Osteocyte (in vitro differentiated cells): ENCODE measurements around the gene COMT. TPM values are rescaled to one million over a fixed set of nuclear protein-coding genes. Genes with fewer than 3 reads are reported as not detected.
A peak's percentile ranks its signal among the peaks of the same experiment; 100 is the strongest.

Experiments
- DNase-seq: peaks from one replicate; pipeline ENCODE4 v3.0.0; 2021; ENCODE audit warnings: mixed read lengths; ENCODE audit not compliant: unreplicated experiment; ENCODE audit errors: extremely low spot score
- H3K27ac Mint-ChIP-seq: one replicate; pipeline ENCODE4 v1.8.0; 2021; ENCODE audit warnings: mild to moderate bottlenecking, mixed read lengths; ENCODE audit not compliant: unreplicated experiment
- H3K27me3 Mint-ChIP-seq: one replicate; pipeline ENCODE4 v1.8.0; 2021; ENCODE audit warnings: mixed read lengths; ENCODE audit not compliant: unreplicated experiment
- H3K36me3 Mint-ChIP-seq: one replicate; pipeline ENCODE4 v1.8.0; 2021; ENCODE audit warnings: mixed read lengths; ENCODE audit not compliant: unreplicated experiment
- H3K4me1 Mint-ChIP-seq: one replicate; pipeline ENCODE4 v1.8.0; 2021; ENCODE audit warnings: mixed read lengths; ENCODE audit not compliant: unreplicated experiment
- H3K4me3 Mint-ChIP-seq: one replicate; pipeline ENCODE4 v1.8.0; 2021; ENCODE audit warnings: mild to moderate bottlenecking, moderate library complexity, mixed read lengths; ENCODE audit not compliant: unreplicated experiment
- H3K9me3 Mint-ChIP-seq: one replicate; pipeline ENCODE4 v1.8.0; 2021; ENCODE audit warnings: mixed read lengths; ENCODE audit not compliant: unreplicated experiment
- total RNA-seq: library from RNA; stranded (reverse); gene quantifications from 2 replicates; pipeline ENCODE4 v1.2.1, GENCODE V29; 2021
- TF ChIP-seq, protein P1 (sequence below): fragments of 200-600 bp; sonication (generic); IDR thresholded peaks from 2 replicates; pipeline ENCODE4 v1.5.0; 2021; ENCODE audit warnings: antibody characterized with exemption, mild to moderate bottlenecking, moderate library complexity

The COMT gene
- total RNA-seq, 1 donor from 2014 or later = 92.1 TPM

DNA sequence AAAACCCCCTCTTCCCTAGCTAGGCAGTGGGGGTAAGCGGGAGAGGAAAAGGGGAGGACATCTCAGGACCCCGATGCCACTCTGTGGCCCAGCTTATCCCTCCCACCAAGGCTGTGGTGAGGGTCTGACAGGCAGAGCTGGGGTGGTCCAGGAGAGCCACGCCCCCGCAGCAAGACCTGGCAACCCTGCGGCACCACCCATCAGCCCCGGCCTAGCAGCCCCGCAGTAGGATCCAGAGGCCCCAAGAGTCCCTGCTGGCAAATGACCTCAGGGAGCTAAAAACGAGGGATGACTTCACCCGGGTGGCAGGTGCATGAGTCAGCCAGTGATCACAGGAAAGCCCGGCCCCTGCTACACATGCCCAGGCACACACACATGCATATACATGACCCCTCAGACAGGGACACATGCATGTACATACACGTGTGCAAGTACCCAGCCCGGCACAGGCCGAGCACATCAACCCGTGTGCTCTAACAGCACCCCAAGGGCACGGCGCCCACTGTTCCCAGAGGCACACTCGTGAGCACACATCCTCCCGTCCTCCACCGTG lies 42.7 kb downstream of the COMT start:
- H3K36me3 Mint-ChIP-seq = peaks cover 4% of the 10 kb centered on the region
- H3K4me1 Mint-ChIP-seq = peaks cover 15% of the 10 kb centered on the region
- H3K27ac Mint-ChIP-seq = no peak overlapping the region
- TF ChIP-seq, protein P1, sequence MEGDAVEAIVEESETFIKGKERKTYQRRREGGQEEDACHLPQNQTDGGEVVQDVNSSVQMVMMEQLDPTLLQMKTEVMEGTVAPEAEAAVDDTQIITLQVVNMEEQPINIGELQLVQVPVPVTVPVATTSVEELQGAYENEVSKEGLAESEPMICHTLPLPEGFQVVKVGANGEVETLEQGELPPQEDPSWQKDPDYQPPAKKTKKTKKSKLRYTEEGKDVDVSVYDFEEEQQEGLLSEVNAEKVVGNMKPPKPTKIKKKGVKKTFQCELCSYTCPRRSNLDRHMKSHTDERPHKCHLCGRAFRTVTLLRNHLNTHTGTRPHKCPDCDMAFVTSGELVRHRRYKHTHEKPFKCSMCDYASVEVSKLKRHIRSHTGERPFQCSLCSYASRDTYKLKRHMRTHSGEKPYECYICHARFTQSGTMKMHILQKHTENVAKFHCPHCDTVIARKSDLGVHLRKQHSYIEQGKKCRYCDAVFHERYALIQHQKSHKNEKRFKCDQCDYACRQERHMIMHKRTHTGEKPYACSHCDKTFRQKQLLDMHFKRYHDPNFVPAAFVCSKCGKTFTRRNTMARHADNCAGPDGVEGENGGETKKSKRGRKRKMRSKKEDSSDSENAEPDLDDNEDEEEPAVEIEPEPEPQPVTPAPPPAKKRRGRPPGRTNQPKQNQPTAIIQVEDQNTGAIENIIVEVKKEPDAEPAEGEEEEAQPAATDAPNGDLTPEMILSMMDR = no peak
- no peaks in the 10 kb centered on the region for H3K9me3 Mint-ChIP-seq
- DNase-seq = no peak
- H3K4me3 Mint-ChIP-seq = peak overlapping the region; percentile 35
- H3K27me3 Mint-ChIP-seq = no peaks in the 10 kb centered on the region

DNA sequence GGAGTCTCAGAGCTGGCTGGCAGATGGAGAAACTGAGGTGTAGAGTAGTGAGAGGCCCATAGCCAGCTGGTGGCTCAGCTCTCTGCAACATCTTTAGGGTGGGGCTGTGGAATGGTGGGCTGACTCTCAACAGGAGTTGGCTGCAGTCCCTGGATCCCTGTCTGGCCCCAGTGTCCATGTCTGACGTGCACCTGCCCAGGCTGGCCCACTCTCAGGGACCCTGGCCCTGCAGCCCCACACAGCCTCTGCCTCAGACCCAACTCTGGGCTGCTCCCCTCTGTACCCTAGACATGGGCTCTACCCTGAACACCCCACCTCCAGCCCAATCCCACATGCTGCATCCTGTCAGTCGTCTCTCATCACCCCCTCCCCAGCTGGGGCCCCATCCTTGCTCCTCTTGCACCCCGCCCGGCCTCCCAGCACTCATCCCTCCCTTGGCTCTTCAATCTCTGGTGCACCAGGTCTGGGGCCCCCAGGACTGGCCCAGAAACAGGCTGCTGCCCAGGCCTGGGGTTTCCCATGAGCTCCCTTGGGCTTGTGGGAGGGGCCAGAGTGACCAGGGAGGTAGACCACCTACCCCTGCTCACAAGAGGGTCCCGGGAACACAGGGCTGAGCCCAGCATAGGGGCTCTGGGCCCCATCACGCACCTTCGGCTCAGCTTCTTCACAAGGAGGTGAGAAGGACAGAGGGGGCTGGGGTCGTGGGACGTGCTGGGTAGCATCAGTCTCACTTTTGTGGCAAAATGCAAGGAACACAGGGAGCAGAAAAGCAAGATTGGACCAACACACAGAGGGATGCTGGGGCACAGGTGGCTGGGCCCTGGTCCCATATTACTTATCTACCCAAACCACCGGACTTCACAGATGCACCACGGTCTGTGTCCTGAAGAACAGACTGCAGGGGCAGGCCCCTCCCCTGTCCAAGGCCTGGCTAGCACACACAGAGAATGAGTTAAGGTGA lies 43.6 kb downstream of the COMT start:
- Mint-ChIP-seq H3K36me3 (peaks cover 3% of the 10 kb centered on the region), H3K27me3 (no peaks in the 10 kb centered on the region), H3K4me3 (peak overlapping the region; percentile 58), H3K4me1 (peaks cover 21% of the 10 kb centered on the region), H3K9me3 (no peaks in the 10 kb centered on the region), H3K27ac (no peak overlapping the region)
- DNase-seq = no peak
- TF ChIP-seq, protein P1 = no peak

DNA sequence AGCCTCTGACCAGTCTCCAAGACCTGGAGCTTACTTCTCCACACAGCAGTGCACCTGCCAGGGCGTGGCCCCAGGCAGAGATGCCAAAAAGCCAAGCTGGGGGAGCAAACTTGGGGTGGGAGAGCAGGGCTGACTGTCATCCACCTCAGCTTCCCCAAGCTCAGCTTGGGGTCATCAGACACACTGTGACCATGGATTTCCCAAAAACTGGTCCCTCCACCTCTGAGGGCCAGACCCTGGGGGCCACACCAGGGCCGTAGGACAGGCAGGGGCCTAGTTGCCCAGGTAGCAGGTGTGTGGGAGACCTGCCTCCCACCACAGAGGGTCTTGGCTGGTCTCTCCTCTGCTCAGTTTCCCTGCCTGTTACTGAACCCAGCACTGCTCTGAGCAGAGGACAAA lies 44.4 kb downstream of the COMT start:
- Mint-ChIP-seq H3K9me3 (no peaks in the 10 kb centered on the region), H3K4me1 (peaks cover 29% of the 10 kb centered on the region), H3K27me3 (no peaks in the 10 kb centered on the region), H3K36me3 (no peaks in the 10 kb centered on the region), H3K27ac (no peak overlapping the region), H3K4me3 (peak overlapping the region; percentile 76)
- no peak for DNase-seq
- TF ChIP-seq, protein P1 = no peak

DNA sequence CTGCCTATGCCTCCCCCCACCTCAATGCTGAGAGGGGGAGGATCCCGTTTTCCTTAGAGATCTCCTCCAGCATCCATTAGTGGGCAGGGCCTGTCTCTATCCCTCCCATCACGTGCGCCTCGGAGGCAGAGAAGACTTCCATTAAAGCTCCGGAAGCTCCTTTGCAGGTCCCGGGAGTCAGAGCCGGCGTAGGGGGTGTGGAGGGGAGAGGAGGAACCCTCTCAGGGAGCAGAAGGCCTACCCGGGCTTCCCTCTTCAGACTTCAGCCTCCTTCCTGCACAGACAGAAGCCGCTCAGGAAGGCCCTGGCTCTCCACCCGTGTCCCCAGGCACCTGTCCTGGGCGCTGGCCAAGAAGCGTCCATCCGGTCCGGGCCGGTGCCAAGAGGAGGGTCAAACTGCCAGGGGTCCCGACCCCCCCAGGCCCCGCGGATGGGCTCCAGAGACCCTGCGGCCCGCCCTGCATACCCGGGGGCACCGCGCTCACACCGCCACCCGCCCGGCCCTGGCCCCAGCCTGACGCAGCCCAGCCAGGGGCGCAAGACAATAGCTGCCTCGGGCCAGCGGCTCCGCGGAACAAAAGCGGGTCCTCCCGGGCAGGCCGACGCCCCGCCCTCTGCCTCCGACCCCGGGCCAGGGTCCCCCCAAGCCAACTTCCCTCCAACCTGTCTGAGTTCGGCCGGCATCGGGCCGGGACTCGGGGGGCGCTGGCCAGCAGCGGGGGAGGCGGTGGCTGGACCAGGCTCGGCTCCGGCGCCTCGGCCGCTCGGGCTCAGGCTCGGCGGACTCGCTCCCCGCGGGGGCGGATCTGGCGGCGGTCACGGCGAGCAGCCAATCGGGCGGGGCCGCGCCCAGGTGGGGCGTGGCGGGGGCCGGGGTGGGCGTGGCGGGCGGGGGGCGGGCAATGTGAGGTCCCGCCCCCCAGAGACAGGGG lies 45.1 kb downstream of the COMT start:
- Mint-ChIP-seq H3K9me3 (no peaks in the 10 kb centered on the region), H3K4me1 (peaks cover 35% of the 10 kb centered on the region), H3K36me3 (no peaks in the 10 kb centered on the region), H3K4me3 (peak overlapping the region; percentile 76), H3K27ac (no peak overlapping the region), H3K27me3 (no peaks in the 10 kb centered on the region)
- TF ChIP-seq, protein P1 = no peak
- peak; percentile 94 for DNase-seq
